NCI-H1048 (cell line): ENCODE results near the gene TNRC6B.
A peak's percentile ranks its signal among the peaks of the same experiment; 100 is the strongest.
"Not testable (repeated sequence)": the region's sequence is repeated elsewhere in the genome, so short reads cannot be mapped to it uniquely, and the experiment has no call there.

Source experiments
- DNase-seq: peaks from one replicate; lab custom pipeline; 2025; lab: John Stamatoyannopoulos, UW

The TNRC6B gene

DNA sequence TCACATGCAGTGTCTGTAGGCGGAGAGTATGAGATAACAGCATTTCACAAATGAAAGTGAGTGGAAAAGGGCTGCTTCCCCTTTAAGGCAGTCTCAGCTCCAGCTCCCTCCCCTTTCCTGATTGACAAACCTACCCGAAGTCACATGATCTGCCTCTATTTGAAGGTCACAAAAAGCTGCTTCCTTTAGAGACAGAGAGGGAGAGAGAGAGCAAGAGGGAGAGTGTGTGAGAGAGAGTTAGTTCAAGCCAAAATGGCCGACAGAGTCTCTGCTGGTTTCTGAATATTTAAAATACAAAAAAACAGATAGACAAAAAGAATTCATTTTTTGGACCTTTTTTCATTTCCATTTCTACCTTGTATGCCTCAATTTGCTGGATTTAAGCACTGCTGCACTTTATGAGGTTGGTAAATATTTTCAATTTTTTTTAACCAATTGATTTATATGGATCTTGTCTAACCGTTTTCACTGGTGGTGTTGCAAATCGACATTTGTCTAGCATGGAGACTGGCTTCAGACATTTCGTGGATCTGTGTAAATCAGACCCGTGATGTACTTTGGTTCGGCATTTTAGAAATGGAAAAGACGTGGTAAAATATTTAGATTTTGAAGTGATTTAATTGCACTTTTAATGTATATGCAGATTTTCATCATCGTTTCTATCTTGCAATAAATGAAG is at the start of gene TNRC6B:
TNRC6B (plus strand) TSS at position 188 of the 679 bp plus-strand sequence; CDS start at position 399, 211 bp downstream.
- peak; percentile 84 for DNase-seq

DNA sequence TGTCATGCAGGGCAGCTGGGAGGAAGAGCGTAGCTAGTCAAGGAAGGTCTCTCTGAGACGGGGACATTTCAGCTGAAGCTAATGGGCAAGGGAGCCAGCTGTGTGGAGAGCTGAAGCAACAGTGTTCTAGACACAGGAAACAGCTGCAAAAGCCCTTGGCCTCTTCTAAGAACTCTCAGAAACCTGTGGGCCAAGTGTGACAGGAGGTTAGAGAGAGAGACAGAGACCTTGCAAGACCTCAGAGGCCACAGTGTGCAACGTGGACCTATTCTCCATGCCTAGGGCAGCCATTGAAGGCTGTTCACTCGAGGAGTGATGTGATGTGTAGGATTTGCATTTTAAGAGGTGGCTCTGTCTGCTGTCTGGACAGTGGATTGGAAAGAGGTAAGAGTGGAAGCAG is 48.7 kb upstream of the TNRC6B start:
- DNase-seq = no peak

- no peak for DNase-seq
Measured at GRCh38 chr22:40137132-40137531, 40.6 kb upstream of the TNRC6B start.

DNA sequence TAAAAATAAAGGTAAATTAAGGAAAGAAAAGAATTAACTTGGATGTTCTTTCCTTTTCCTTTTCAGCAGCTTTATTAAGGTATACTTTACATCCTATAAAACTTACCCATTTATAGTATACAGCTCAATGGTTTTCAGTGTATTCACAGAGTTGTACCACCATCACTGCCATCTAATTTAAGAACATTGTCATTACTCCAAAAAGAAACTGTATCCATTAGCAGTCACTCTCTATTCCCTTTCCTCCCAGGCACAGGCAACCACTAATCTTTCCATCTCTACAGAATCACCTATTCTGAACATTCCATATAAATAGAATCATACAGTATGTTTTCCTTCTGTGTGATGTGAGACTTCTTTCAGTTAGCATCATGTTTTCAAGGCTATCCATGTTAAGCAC is 38.9 kb upstream of the TNRC6B start:
- no peak for DNase-seq

GRCh38 chr22:40147388-40148176 is 30.1 kb upstream of the TNRC6B start:
- DNase-seq = no peak

DNA sequence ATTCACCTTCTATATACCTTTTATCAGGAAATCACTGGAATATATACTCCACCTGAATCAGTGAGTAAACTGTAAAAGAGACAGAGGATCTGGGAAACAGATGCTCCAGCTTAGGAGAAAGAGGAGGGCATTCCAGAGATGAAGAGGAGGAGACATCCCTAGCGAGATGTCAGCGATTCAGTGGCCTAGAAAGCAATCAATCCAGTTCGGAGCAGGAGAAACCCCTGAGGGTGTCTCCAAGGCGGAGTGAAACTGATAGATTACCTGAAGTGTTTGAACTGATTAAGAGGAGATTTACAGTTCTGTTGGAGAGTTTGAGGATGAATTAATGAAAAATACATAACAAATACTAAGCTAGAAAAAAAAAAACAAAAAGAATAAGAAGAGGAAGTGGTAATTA is 24.5 kb upstream of the TNRC6B start:
- no peak for DNase-seq

- DNase-seq = no peak
Measured at GRCh38 chr22:40153705-40154104, 24.0 kb upstream of the TNRC6B start.

- no peak for DNase-seq
Measured at GRCh38 chr22:40156001-40156516, 21.7 kb upstream of the TNRC6B start.

GRCh38 chr22:40156682-40157081 is 21.0 kb upstream of the TNRC6B start:
- not testable (repeated sequence) for DNase-seq

DNA sequence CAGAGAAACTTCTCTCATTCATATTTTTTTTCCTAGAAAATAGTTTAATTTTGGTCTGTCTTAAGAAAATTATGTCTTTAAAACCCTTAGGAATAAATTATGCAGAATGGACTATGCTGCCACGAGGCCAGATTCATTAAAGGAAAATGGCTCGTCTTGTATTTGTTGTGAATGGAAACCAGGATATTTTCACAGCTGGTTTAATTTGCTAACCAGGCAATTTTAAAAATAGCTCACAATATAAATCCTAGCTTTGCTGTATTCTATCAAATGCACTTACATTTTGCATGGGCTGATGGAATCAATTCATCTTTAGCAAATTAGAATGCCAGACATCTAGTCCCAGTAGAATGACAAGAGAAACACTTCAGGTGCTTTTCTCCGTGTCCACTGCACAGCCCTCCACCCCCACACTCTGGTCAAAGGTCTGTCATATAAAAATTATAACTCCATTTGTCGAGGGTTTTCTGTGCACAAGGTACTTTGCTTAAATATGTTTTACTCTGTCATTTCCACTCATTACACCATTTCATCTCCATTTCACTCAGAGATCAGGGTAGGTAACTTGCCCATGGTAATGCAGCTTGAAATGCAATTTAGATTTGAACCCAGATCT is 20.3 kb upstream of the TNRC6B start:
- DNase-seq = no peak

DNA sequence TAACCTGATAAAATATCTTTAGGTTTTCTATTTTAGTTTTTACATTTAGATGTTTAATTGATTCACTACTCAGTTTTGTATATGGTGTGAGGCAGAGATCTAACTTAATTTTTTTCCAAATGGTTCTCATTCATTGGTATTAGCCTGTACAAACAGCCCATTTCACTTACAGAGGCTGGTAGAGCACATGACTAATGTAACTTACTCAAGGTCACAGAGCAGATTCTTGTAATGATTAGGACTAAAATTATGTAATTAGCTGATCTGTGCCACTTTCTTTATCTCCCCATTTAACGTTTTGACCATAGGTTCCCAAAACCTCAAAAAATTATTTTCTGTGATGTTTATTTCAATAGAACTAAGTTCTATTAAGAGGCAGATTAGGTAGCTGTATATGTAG is 16.5 kb upstream of the TNRC6B start:
- no peak for DNase-seq

- DNase-seq = not testable (repeated sequence)
Measured at GRCh38 chr22:40165537-40165936, 12.2 kb upstream of the TNRC6B start.

GRCh38 chr22:40175611-40176244 is 2.0 kb upstream of the TNRC6B start:
- DNase-seq = no peak

DNA sequence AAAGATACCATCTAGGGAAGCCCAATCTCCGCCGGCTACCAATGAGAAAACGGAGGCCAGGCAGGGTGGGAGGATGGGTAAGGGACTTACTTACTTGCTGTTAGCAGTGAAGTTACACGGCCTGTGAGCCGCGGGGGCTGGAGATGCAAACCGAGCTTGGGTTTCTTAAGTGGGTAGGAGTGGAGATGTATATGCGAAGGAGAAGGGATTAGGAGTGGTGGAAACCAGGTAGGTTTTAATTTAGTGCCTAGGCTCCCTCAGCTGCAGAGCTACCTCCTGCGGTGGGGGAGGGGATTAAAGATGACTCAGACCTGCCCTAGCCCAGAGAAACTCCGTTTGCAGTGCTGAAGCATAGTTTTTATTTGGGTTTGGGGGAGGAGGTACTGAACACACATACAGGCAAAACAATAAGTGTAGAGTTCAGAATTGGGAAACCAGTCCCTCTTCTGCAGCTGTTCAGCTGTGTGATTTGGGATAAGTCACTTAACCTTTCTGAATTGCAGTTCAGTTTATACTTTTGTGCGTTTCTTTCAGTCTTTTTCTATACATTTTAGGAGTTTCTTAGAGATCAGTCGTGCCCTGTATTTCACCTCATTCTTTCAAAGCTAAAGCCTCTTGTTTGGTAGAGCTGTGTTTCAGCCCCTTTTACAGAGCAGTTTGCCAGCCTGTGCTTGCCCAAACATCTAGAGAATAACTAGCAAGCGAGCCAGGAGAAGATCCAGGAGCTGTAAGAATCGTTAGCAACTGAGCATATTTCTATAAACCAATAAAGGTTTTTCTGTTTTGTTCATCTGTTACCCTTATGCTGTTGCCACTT is 596 bp upstream of the TNRC6B start:
- no peak for DNase-seq

DNA sequence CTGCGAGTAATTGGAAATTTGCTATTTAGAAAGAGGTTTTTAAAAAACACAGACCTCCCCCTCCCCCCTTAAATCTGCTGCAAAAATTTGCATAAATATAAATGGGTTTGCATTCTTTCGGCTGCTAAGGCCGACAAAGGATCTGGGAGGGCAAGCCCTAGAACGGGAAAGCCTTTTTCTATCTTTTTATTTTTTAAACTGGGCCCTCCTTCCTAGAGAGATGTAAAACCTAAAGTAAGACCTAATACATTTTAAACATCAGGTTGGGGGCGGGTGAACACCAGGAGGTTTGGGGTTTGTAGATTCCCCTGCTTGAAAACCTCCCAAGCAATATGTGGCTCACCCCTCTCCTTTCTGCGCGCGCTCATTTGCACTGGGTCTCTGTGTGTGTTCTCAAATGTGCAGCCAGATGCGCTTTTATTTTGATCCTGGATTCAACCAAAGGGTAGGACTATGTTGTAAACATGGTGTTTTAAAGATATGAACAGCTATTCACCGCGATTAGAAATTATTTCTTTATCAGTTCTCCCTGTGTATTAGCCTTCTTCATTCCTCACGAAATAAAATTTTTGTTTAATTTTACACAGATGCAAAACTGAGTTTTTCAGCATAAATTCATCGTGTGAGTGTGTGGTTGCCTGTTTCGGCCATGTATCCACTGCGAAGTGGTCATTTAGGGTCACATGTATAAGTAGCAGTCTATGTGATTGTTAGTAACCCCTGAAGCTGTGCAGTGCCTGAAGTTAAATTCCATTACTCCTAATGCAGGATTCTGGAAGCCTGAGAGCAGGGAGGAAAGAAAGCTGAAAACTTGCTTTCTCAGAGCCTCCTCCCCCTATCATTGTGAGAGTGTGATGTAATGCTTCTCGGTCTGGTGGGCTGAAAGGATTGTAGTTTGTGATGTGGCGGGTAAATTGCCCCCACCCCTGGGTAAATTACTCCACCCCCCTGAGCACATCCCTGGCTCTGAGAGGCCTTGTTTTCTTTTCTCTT is 988 bp downstream of the TNRC6B start:
- no peak for DNase-seq

GRCh38 chr22:40179526-40179925 is 1.8 kb downstream of the TNRC6B start:
- no peak for DNase-seq

- no peak for DNase-seq
Measured at GRCh38 chr22:40180403-40180802, 2.7 kb downstream of the TNRC6B start.

GRCh38 chr22:40181323-40181722 is 3.6 kb downstream of the TNRC6B start:
- no peak for DNase-seq

- DNase-seq = no peak
Measured at GRCh38 chr22:40182231-40182835, 4.6 kb downstream of the TNRC6B start.
